Upper lobe of left lung (tissue), 4 donors: ENCODE measurements around the gene BSPRY.

Experiments
- CTCF ChIP-seq, 6 experiments: fragments of 450-650 bp in 4 of 6; fragments of 200-600 bp in 2 of 6; sonication (generic) in 2 of 6; IDR thresholded peaks; one replicate each; pipeline ENCODE4 v1.5.1; 2016 to 2019; ENCODE audit warnings: antibody characterized with exemption in 6 of 6
- POLR2A ChIP-seq, 4 donors: fragments of 450-650 bp; IDR thresholded peaks; one replicate each; pipeline ENCODE4 v1.5.1; 2016 to 2017; ENCODE audit warnings: antibody characterized with exemption in 4 of 4, mild to moderate bottlenecking in 2 of 4

- TF ChIP-seq POLR2A (IDR thresholded peaks at IDR 0.05) = no peak
- TF ChIP-seq CTCF (IDR thresholded peaks at IDR 0.05) = no peak
These were observed 60.5 kb downstream of the BSPRY start for GRCh38 chr9:113409883-113410206.
